ENCODE results near the gene PCBP4. TPM values are rescaled to one million over a fixed set of nuclear protein-coding genes. Genes with fewer than 3 reads are reported as not detected.

PCBP4 gene
- total RNA-seq, 1 experiment from 2014 or later = 48.8 TPM

- TF ChIP-seq ZBTB33 (IDR thresholded peaks at IDR 0.05; ENCODE audit: extremely low read depth, insufficient replicate concordance, low read length) (peak; percentile 35), EZH2phosphoT487 (IDR thresholded peaks at IDR 0.05; ENCODE audit: borderline replicate concordance) (no peak), ELF1 (IDR thresholded peaks at IDR 0.05; ENCODE audit: borderline replicate concordance, low read depth) (no peak), CEBPB (IDR thresholded peaks at IDR 0.05; ENCODE audit: low read depth) (no peak), POLR2A (IDR thresholded peaks at IDR 0.05; ENCODE audit: borderline replicate concordance, extremely low read depth, insufficient read depth, insufficient read length) (peak; percentile 92), EGR1 (IDR thresholded peaks at IDR 0.05; ENCODE audit: low read depth) (no peak), EZH2 (IDR thresholded peaks at IDR 0.05) (no peak), ZFX (IDR thresholded peaks at IDR 0.05) (peak; percentile 38; the same call in 1 of the 2 replicates), CBX3 (IDR thresholded peaks at IDR 0.05; ENCODE audit: low read depth) (no peak), RAD21 (IDR thresholded peaks at IDR 0.05; ENCODE audit: low read depth) (no peak), SRF (IDR thresholded peaks at IDR 0.05; ENCODE audit: low read depth) (no peak), TCF7L2 (IDR thresholded peaks at IDR 0.05; ENCODE audit: borderline replicate concordance, extremely low read depth, insufficient read depth, insufficient read length) (no peak), SP1 (IDR thresholded peaks at IDR 0.05; ENCODE audit: low read depth) (no peak), ATF3 (IDR thresholded peaks at IDR 0.05) (no peak), POLR2AphosphoS5 (IDR thresholded peaks at IDR 0.05; ENCODE audit: low read depth, low read length) (peak; percentile 94), SIN3A (IDR thresholded peaks at IDR 0.05; ENCODE audit: low read depth) (no peak)
Measured at GRCh38 chr3:51995346-51996163, 28.3 kb upstream of the PCBP4 start, which contains the start of gene RPL29 (continued).
